H1 (cell line): ENCODE results near the gene PLCB2. TPM values are rescaled to one million over a fixed set of nuclear protein-coding genes. Genes with fewer than 3 reads are reported as not detected.

Experiments
- SIN3A ChIP-seq, 2 experiments: IDR thresholded peaks in 1 of 2; conservative IDR thresholded peaks in 1 of 2; 2 replicates each; pipeline ENCODE4 v1.6.1; 2011 to 2012; ENCODE audit warnings: low read length in 2 of 2, improper control_type of control experiment in 1 of 2, low read depth in 1 of 2, mild to moderate bottlenecking in 1 of 2
- polyA plus RNA-seq, 7 experiments: library from polyadenylated mRNA; depleted of rRNA in 3 of 7; stranded (reverse) in 5 of 7; unstranded in 2 of 7; fragments of >200 nt in 5 of 7; fragments of 200-250 nt in 2 of 7; gene quantifications; 1 replicate in 5 of 7; 2 replicates in 1 of 7; 4 replicates in 1 of 7; pipeline versions ENCODE4 v1.2.1 to v1.2.3, GENCODE V29; 2011 to 2013; ENCODE audit warnings: missing spikeins in 2 of 7, mixed read lengths in 2 of 7
- total RNA-seq: library from RNA; stranded (reverse); fragmentation: NEBNext Ultra II Directional; extraction: Animal tissue kit (Norgen Biotek cat#: 25700); gene quantifications from 2 replicates; pipeline ENCODE4 v1.2.1, GENCODE V29; 2021

PLCB2 gene
- total and polyA plus RNA-seq, 2 of the 8 experiments (the other 6 are each of a cell fraction or from before 2014, with no cell fraction given): 7.2 to 8.4 TPM

DNA sequence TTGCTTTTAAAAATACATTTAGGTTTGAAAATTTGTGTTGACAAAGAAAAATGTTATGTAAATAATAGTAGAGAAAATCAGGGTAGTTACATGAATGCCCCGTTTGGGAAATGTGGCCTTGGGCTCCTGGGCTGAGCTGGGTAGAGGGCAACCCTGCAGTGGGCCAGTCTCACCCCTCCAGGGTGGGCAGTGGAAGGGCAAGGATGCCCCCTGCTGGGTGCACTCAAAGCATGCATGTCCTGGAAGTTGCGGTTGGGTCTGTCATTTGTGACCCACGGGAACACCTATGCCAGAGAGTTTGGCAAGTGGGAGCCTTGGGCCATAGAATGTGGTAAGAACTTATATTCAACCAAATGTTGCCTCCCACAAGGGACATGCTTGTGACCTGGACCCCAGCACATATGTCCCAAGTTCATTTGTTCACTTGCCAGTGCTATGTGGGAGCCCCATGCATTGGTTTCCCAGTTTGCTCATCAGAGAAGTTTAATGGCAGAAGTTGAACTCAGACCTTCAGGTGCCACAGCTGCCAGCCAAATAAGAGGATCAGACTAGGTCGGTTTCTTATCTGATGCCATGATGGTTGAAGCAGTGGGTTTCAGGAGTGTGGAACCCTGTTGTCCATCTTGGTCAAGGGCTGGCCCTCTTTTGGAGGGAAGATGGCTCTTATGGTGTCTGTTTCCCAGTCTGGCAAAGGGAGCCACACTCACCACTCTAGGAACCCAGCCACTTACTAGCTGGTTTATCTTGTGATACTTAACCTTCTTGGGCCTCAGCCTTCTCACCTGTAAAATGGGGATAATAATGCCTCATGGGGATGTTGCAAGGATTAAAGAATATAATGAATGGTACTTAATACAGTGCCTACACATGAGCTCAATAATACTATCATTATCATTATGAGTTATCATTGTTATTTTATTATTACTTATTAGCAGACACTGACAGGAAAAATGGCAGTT is 2.5 kb upstream of the PLCB2 start (continued):
- peak in 1 of 2 experiments; percentile 48; a peak in 1 of 4 replicates for TF ChIP-seq SIN3A (conservative IDR thresholded peaks at IDR 0.05 in 1 of 2, IDR thresholded peaks at IDR 0.05 in 1 of 2; ENCODE audit: low read depth in 1 of 2, low read length in 2 of 2)
- TF ChIP-seq, all 59 proteins: peak for 6
